K562 (cell line): Measurements from ENCODE around the gene C1orf198. TPM values are rescaled to one million over a fixed set of nuclear protein-coding genes. Genes with fewer than 3 reads are reported as not detected.
A peak's percentile ranks its signal among the peaks of the same experiment; 100 is the strongest.

Experiments
- ARID1B ChIP-seq: fragments of 450-650 bp; IDR thresholded peaks from 2 replicates; pipeline ENCODE4 v1.6.1; 2016; ENCODE audit warnings: antibody characterized with exemption, mild to moderate bottlenecking, inconsistent platforms
- EHMT2 ChIP-seq: fragments of 450-650 bp; IDR thresholded peaks from 2 replicates; pipeline ENCODE4 v1.6.1; 2018; ENCODE audit warnings: antibody characterized with exemption
- JUNB ChIP-seq: fragments of 450-650 bp; formaldehyde crosslinking; conservative IDR thresholded peaks from 2 replicates; pipeline ENCODE4 v1.4.0; 2020; ENCODE audit warnings: mild to moderate bottlenecking
- NR1H2 ChIP-seq: sonication (generic); formaldehyde crosslinking; IDR thresholded peaks from 2 replicates; pipeline ENCODE4 v1.4.0; 2020; ENCODE audit warnings: mild to moderate bottlenecking, missing genetic modification reagents
- PURB ChIP-seq: sonication (generic); formaldehyde crosslinking; IDR thresholded peaks from 2 replicates; pipeline ENCODE4 v1.9.0; 2021; ENCODE audit warnings: low read depth, mild to moderate bottlenecking, missing genetic modification reagents
- TSC22D4 ChIP-seq: fragments of 450-650 bp; IDR thresholded peaks from 2 replicates; pipeline ENCODE4 v1.6.1; 2016; ENCODE audit warnings: missing genetic modification characterization, missing biosample characterization, control low read depth
- U2AF2 ChIP-seq: fragments of 200-400 bp; formaldehyde crosslinking; optimal IDR thresholded peaks from 2 replicates; pipeline ENCODE3; 2017; ENCODE audit warnings: low read depth, mild to moderate bottlenecking, low read length
- ZBTB17 ChIP-seq: fragments of 450-650 bp; formaldehyde crosslinking; IDR thresholded peaks from 2 replicates; pipeline ENCODE4 v1.4.0; 2020; ENCODE audit warnings: mild to moderate bottlenecking
- ZNF785 ChIP-seq: fragments of 250-450 bp; sonication (Bioruptor Pico); IDR thresholded peaks from 2 replicates; pipeline ENCODE4 v1.4.0; 2020; ENCODE audit warnings: mild to moderate bottlenecking
- polyA plus RNA-seq, 8 experiments: library from polyadenylated mRNA; depleted of rRNA in 4 of 8; stranded (reverse) in 5 of 8; unstranded in 3 of 8; fragments of >200 nt; fragmentation: Nextera tagmentation in 2 of 8; fragmentation: Illumina TruSeq in 1 of 8; extraction: Ambion mirVana in 2 of 8; extraction: Trizol in 1 of 8; gene quantifications; 2 replicates each; pipeline versions ENCODE4 v1.2.1 to v1.2.3, GENCODE V29; 2011 to 2014; ENCODE audit warnings: inconsistent platforms in 1 of 8, missing spikeins in 1 of 8
- total RNA-seq, 7 experiments: library from RNA; depleted of rRNA in 6 of 7; stranded (reverse); fragments of >200 nt in 6 of 7; fragmentation: Illumina TruSeq in 2 of 7; extraction: Trizol in 2 of 7; gene quantifications; 2 replicates each; pipeline versions ENCODE4 v1.2.1 to v1.2.3, GENCODE V29; 2011 to 2021; ENCODE audit warnings: low replicate concordance in 1 of 7
- TF ChIP-seq, protein P1 (sequence below): fragments of 450-650 bp; IDR thresholded peaks from 2 replicates; pipeline ENCODE4 v1.6.1; 2016; ENCODE audit warnings: mild to moderate bottlenecking, moderate library complexity
- TF ChIP-seq, protein P2 (sequence below): fragments of 450-650 bp; formaldehyde crosslinking; IDR thresholded peaks from 2 replicates; pipeline ENCODE4 v1.4.0; 2020; ENCODE audit warnings: mild to moderate bottlenecking
- TF ChIP-seq, protein P3 (sequence below): fragments of 250-450 bp; sonication (Bioruptor Pico); IDR thresholded peaks from 2 replicates; pipeline ENCODE4 v1.4.0; 2020; ENCODE audit warnings: mild to moderate bottlenecking

C1orf198 gene
- total and polyA plus RNA-seq, 9 of the 15 experiments (the other 6 are each of a cell fraction or from before 2014, with no cell fraction given) = 2.0 to 15.1 (median 10.4) TPM

DNA sequence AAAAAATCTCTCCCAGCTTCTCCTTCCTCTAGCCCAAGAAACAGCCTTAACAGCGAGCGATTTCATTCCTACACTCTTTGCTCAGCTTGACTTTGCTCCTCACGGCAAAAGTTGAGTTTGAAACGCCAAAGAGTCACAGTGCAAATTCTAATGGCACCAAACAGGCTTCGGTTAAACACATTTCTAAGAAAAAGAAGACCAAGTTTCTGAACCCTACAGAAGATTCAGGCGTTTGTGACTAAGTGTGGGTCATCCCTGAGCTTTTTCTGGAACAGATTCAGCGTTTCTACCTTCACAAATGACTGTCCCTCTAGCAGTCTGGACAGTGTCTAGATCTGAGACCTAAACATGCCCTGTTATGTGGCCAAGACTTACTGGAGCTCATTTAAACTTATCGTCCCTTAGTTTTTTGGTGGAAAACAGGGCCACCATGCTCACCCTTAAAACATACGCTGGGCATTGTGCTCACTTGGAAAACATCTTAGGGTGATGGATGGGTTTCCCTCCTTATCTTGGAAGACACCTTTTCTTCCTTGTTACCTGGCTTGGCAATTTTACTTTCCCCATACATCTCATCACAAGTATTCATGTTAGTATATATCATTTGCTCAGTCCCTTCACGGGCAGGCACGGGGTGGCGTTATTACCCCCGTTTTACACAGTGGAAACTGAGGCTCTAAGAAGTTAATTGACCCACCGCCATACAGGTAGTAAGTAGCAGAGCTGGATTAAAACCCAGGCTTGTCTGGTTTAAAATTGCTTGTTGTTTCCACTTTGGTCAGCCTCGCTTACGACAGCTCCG is 1.0 kb downstream of the C1orf198 start (continued):
- TF ChIP-seq, protein P1, sequence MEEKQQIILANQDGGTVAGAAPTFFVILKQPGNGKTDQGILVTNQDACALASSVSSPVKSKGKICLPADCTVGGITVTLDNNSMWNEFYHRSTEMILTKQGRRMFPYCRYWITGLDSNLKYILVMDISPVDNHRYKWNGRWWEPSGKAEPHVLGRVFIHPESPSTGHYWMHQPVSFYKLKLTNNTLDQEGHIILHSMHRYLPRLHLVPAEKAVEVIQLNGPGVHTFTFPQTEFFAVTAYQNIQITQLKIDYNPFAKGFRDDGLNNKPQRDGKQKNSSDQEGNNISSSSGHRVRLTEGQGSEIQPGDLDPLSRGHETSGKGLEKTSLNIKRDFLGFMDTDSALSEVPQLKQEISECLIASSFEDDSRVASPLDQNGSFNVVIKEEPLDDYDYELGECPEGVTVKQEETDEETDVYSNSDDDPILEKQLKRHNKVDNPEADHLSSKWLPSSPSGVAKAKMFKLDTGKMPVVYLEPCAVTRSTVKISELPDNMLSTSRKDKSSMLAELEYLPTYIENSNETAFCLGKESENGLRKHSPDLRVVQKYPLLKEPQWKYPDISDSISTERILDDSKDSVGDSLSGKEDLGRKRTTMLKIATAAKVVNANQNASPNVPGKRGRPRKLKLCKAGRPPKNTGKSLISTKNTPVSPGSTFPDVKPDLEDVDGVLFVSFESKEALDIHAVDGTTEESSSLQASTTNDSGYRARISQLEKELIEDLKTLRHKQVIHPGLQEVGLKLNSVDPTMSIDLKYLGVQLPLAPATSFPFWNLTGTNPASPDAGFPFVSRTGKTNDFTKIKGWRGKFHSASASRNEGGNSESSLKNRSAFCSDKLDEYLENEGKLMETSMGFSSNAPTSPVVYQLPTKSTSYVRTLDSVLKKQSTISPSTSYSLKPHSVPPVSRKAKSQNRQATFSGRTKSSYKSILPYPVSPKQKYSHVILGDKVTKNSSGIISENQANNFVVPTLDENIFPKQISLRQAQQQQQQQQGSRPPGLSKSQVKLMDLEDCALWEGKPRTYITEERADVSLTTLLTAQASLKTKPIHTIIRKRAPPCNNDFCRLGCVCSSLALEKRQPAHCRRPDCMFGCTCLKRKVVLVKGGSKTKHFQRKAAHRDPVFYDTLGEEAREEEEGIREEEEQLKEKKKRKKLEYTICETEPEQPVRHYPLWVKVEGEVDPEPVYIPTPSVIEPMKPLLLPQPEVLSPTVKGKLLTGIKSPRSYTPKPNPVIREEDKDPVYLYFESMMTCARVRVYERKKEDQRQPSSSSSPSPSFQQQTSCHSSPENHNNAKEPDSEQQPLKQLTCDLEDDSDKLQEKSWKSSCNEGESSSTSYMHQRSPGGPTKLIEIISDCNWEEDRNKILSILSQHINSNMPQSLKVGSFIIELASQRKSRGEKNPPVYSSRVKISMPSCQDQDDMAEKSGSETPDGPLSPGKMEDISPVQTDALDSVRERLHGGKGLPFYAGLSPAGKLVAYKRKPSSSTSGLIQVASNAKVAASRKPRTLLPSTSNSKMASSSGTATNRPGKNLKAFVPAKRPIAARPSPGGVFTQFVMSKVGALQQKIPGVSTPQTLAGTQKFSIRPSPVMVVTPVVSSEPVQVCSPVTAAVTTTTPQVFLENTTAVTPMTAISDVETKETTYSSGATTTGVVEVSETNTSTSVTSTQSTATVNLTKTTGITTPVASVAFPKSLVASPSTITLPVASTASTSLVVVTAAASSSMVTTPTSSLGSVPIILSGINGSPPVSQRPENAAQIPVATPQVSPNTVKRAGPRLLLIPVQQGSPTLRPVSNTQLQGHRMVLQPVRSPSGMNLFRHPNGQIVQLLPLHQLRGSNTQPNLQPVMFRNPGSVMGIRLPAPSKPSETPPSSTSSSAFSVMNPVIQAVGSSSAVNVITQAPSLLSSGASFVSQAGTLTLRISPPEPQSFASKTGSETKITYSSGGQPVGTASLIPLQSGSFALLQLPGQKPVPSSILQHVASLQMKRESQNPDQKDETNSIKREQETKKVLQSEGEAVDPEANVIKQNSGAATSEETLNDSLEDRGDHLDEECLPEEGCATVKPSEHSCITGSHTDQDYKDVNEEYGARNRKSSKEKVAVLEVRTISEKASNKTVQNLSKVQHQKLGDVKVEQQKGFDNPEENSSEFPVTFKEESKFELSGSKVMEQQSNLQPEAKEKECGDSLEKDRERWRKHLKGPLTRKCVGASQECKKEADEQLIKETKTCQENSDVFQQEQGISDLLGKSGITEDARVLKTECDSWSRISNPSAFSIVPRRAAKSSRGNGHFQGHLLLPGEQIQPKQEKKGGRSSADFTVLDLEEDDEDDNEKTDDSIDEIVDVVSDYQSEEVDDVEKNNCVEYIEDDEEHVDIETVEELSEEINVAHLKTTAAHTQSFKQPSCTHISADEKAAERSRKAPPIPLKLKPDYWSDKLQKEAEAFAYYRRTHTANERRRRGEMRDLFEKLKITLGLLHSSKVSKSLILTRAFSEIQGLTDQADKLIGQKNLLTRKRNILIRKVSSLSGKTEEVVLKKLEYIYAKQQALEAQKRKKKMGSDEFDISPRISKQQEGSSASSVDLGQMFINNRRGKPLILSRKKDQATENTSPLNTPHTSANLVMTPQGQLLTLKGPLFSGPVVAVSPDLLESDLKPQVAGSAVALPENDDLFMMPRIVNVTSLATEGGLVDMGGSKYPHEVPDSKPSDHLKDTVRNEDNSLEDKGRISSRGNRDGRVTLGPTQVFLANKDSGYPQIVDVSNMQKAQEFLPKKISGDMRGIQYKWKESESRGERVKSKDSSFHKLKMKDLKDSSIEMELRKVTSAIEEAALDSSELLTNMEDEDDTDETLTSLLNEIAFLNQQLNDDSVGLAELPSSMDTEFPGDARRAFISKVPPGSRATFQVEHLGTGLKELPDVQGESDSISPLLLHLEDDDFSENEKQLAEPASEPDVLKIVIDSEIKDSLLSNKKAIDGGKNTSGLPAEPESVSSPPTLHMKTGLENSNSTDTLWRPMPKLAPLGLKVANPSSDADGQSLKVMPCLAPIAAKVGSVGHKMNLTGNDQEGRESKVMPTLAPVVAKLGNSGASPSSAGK = no peak
- TF ChIP-seq U2AF2 (no peak), TSC22D4 (tag) (no peak), NR1H2 (CRISPR knock-in tag) (no peak), ZNF785 (CRISPR knock-in tag) (no peak), EHMT2 (no peak), JUNB (CRISPR knock-in tag) (no peak), PURB (CRISPR knock-in tag) (no peak), ZBTB17 (CRISPR knock-in tag) (no peak), ARID1B (0 out of 2 replicates have a peak, but pooled peaks have one; percentile 33)
- TF ChIP-seq, protein P2, sequence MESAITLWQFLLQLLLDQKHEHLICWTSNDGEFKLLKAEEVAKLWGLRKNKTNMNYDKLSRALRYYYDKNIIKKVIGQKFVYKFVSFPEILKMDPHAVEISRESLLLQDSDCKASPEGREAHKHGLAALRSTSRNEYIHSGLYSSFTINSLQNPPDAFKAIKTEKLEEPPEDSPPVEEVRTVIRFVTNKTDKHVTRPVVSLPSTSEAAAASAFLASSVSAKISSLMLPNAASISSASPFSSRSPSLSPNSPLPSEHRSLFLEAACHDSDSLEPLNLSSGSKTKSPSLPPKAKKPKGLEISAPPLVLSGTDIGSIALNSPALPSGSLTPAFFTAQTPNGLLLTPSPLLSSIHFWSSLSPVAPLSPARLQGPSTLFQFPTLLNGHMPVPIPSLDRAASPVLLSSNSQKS = no peak
- TF ChIP-seq, protein P3, sequence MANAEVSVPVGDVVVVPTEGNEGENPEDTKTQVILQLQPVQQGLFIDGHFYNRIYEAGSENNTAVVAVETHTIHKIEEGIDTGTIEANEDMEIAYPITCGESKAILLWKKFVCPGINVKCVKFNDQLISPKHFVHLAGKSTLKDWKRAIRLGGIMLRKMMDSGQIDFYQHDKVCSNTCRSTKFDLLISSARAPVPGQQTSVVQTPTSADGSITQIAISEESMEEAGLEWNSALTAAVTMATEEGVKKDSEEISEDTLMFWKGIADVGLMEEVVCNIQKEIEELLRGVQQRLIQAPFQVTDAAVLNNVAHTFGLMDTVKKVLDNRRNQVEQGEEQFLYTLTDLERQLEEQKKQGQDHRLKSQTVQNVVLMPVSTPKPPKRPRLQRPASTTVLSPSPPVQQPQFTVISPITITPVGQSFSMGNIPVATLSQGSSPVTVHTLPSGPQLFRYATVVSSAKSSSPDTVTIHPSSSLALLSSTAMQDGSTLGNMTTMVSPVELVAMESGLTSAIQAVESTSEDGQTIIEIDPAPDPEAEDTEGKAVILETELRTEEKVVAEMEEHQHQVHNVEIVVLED = no peak
